ENCODE data around the gene PACS2.

Gene PACS2

DNA sequence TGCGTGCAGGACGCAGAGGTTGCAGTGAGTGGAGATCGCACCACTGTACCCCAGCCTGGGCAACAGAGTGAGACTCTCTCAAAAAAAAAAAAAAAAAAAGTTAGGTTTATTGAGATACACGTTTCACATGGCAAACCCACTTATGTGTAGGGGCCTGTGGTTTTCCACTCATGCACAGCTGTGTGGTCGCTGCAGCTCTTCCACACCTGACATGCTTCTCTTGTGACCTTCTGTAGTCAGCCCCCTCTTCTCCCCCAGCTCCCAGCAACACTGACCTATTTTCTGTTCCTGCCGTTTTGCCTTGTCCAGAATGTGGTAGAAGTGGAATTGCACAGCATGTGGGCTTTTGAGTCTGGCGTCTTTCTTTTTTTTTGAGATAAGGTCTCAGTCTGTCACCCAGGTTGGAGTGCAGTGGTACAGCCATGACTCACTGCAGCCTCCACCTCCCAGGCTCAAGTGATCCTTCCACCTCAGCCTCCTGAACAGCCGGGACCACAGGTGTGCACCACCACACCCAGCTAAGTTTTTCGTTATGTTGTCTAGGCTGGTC is 113.5 kb downstream of the PACS2 start:
- no peak overlapping the region for H3K9ac ChIP-seq (ENCODE audit: low read depth, low read length)
- H3K4me3 ChIP-seq (ENCODE audit: low read length) = no peak overlapping the region
- no peak overlapping the region for H3K27ac ChIP-seq (ENCODE audit: low read length)
- H3K9me3 ChIP-seq (ENCODE audit: insufficient read depth, low read depth, low read length) = no peaks in the 10 kb centered on the region
- peaks cover 3% of the 10 kb centered on the region; the same call in 1 of the 2 replicates for H3K4me1 ChIP-seq (ENCODE audit: insufficient read depth, low read length)
- H3K36me3 ChIP-seq (ENCODE audit: insufficient read depth, low read depth, low read length) = peaks cover 65% of the 10 kb centered on the region
- H3K27me3 ChIP-seq (ENCODE audit: insufficient read depth, low read length) = no peaks in the 10 kb centered on the region

DNA sequence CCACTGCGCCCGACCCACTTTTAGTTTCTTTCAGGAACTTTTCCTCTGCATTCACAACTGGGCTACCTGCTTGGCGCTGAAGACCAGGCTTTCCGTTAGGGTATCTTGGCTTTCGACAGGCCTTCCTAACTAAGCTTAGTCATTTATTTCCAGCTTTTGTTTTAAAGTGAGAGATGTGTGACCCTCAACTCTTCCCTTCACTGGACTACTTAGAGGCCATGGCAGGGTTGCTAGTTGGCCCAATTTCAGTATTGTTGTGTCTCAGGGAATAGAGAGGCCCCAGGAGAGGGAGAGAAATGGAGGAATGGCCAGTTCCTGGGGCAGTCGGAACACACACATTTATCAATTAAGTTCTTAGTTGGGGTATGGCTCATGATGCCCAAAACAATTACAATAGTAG is 115.5 kb downstream of the PACS2 start:
- no peak overlapping the region for H3K27ac ChIP-seq (ENCODE audit: low read length)
- no peaks in the 10 kb centered on the region for H3K27me3 ChIP-seq (ENCODE audit: insufficient read depth, low read length)
- H3K4me3 ChIP-seq (ENCODE audit: low read length) = no peak overlapping the region
- peaks cover 3% of the 10 kb centered on the region; the same call in 1 of the 2 replicates for H3K4me1 ChIP-seq (ENCODE audit: insufficient read depth, low read length)
- no peaks in the 10 kb centered on the region for H3K9me3 ChIP-seq (ENCODE audit: insufficient read depth, low read depth, low read length)
- H3K36me3 ChIP-seq (ENCODE audit: insufficient read depth, low read depth, low read length) = peaks cover 55% of the 10 kb centered on the region
- H3K9ac ChIP-seq (ENCODE audit: low read depth, low read length) = no peak overlapping the region

DNA sequence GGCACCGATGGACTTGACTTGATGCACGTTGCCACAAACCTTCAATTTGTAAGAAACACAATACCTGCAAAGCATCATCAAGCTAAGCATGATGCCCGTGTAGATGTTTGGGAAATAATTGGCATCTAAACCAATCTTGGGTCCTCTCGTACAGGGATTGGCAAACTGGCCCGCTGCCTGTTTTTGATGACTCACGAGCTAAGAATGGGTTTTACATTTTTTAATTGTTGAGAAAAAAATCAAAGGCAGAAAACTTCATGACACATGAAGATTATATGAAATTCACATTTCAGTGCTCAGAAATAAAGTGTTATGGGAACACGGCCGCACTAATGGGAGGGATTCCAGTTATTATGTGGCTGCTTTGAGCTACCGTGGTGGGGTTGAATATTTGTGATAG is 116.0 kb downstream of the PACS2 start:
- Histone ChIP-seq H3K27ac (ENCODE audit: low read length) (no peak overlapping the region), H3K4me3 (ENCODE audit: low read length) (no peak overlapping the region), H3K4me1 (ENCODE audit: insufficient read depth, low read length) (peaks cover 3% of the 10 kb centered on the region; the same call in 1 of the 2 replicates), H3K27me3 (ENCODE audit: insufficient read depth, low read length) (no peaks in the 10 kb centered on the region), H3K36me3 (ENCODE audit: insufficient read depth, low read depth, low read length) (peaks cover 50% of the 10 kb centered on the region), H3K9ac (ENCODE audit: low read depth, low read length) (no peak overlapping the region), H3K9me3 (ENCODE audit: insufficient read depth, low read depth, low read length) (no peaks in the 10 kb centered on the region)

DNA sequence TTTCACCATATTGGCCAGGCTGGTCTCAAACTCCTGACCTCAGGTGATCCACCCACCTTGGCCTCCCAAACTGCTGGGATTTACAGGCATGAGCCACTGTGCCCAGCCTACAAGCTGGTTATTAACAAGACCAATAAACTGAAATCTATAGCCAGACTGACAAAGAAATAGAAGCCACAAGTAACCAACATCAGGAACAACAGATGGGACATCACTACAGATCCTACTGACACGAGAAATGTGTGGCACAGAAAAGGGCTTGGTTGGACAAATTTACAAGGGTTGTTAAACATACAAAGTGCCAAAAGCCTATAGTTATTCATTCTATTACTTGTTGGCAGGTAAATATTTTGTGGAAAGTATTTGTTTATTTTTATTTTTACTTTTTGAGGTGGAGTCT is 116.7 kb downstream of the PACS2 start:
- H3K4me3 ChIP-seq (ENCODE audit: low read length) = no peak overlapping the region
- no peak overlapping the region for H3K27ac ChIP-seq (ENCODE audit: low read length)
- H3K4me1 ChIP-seq (ENCODE audit: insufficient read depth, low read length) = peaks cover 3% of the 10 kb centered on the region; the same call in 1 of the 2 replicates
- peaks cover 49% of the 10 kb centered on the region for H3K36me3 ChIP-seq (ENCODE audit: insufficient read depth, low read depth, low read length)
- H3K9ac ChIP-seq (ENCODE audit: low read depth, low read length) = no peak overlapping the region
- H3K9me3 ChIP-seq (ENCODE audit: insufficient read depth, low read depth, low read length) = no peaks in the 10 kb centered on the region
- no peaks in the 10 kb centered on the region for H3K27me3 ChIP-seq (ENCODE audit: insufficient read depth, low read length)

DNA sequence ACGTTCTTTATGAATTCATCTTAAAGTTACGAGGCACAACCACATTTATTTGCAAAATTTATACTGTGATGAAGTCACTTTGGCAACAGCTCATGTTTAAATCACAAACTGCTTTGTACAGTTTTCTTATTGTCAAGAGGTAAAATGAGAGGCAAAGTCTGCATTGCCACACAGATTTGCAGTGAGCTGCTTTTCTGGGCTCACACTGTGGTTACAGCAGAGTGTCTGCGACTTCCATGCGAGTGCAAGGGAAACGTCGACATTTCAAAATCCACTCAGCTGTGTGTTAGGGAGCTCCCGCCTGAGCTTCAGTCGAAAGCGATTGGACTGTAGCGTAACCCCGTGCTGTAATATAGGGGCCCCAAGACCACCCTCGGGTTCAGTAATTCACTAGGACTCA is 118.1 kb downstream of the PACS2 start:
- Histone ChIP-seq H3K9ac (ENCODE audit: low read depth, low read length) (0 out of 2 replicates have a peak overlapping the region, but pooled peaks have one; percentile 7), H3K27ac (ENCODE audit: low read length) (no peak overlapping the region), H3K27me3 (ENCODE audit: insufficient read depth, low read length) (no peaks in the 10 kb centered on the region), H3K36me3 (ENCODE audit: insufficient read depth, low read depth, low read length) (peaks cover 38% of the 10 kb centered on the region), H3K9me3 (ENCODE audit: insufficient read depth, low read depth, low read length) (no peaks in the 10 kb centered on the region), H3K4me3 (ENCODE audit: low read length) (no peak overlapping the region), H3K4me1 (ENCODE audit: insufficient read depth, low read length) (peaks cover 3% of the 10 kb centered on the region; the same call in 1 of the 2 replicates)

DNA sequence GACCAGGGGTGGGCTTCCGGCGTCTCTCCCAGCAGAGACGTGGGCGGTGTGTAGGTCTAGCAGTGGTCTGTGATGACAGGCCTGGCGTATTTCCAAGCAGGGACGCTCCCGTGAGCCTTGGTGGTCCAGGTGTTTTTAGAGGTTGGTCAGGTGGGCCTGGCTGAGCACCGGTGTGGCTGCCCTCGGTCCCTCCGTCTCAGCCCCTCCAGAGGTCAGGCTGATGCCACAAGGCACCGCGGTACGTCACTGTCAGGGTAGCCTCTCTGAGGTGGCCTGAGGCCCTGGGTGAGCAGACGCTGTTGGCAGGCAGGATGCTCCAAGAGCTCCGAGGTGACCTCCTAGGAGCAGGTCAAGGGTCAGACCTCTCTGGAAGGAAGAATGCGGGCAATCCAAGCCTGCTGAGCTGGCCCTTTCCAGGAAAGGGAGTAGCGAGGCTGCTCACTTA is 118.6 kb downstream of the PACS2 start:
- H3K9ac ChIP-seq (ENCODE audit: low read depth, low read length) = no peak overlapping the region

DNA sequence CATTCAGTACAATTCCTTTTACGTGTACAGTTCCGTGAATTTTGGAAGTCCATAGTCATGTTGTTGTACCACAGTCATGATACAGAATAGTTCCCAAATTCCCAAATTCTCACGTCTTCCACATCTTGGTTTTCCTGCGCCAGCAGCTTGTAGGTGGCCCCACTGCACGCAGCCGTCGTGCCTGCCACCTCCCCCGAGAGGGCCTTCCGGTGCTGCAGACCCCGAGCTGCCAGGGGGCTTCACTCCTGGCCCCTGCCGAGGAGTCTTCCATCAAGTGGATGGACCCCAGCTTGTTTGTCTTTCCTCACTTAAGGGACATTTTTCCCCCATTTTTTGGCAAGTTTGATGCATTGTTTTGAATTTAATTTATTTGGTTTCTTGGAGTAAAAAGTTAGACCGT is 121.9 kb downstream of the PACS2 start:
- Histone ChIP-seq H3K9ac (ENCODE audit: low read depth, low read length) (no peak overlapping the region), H3K27me3 (ENCODE audit: insufficient read depth, low read length) (no peaks in the 10 kb centered on the region), H3K36me3 (ENCODE audit: insufficient read depth, low read depth, low read length) (peaks cover 25% of the 10 kb centered on the region), H3K4me3 (ENCODE audit: low read length) (no peak overlapping the region), H3K27ac (ENCODE audit: low read length) (no peak overlapping the region), H3K9me3 (ENCODE audit: insufficient read depth, low read depth, low read length) (no peaks in the 10 kb centered on the region), H3K4me1 (ENCODE audit: insufficient read depth, low read length) (peaks cover 3% of the 10 kb centered on the region; the same call in 1 of the 2 replicates)

More for the DNA sequence above, 118.6 kb downstream of the PACS2 start:
- no peak overlapping the region for H3K4me3 ChIP-seq (ENCODE audit: low read length)
- H3K27ac ChIP-seq (ENCODE audit: low read length) = no peak overlapping the region
- H3K36me3 ChIP-seq (ENCODE audit: insufficient read depth, low read depth, low read length) = peaks cover 33% of the 10 kb centered on the region
- H3K9me3 ChIP-seq (ENCODE audit: insufficient read depth, low read depth, low read length) = no peaks in the 10 kb centered on the region
- peaks cover 3% of the 10 kb centered on the region; the same call in 1 of the 2 replicates for H3K4me1 ChIP-seq (ENCODE audit: insufficient read depth, low read length)
- no peaks in the 10 kb centered on the region for H3K27me3 ChIP-seq (ENCODE audit: insufficient read depth, low read length)

DNA sequence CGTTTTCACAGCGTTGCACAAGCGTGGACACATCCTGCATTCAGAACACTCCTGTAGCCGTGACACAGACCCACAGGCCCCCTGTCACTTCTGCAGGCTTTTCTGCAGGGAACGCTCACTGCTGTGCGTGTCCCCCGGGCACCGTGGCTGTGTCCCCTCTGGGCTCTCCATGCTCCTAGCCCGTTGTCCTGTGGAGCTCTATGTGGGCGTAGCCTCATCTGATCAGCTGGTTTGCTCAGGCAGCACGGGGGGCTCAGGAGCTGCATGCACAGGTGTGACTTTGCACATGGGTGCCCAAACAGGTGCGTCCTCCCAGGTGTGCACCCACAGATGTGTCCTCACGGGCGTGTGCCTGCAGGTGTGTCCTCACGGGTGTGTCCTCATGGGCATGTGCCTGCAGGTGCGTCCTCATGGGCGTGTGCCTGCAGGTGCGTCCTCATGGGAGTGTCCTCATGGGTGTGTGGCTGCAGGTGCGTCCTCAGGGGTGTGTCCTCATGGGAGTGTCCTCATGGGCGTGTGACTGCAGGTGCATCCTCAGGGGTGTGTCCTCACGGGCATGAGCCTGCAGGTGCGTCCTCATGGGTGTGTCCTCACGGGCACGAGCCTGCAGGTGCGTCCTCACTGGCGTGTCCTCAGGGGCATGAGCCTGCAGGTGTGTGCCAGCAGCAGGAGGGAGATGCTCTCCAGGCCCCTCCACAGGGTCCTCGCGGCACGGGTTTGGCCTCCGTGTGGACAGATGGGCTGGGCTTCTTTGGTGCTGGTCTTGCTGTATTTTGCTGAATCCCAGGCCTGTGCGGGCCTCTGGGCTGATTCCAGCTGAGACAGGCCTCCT is 122.6 kb downstream of the PACS2 start:
- H3K9ac ChIP-seq (ENCODE audit: low read depth, low read length) = no peak overlapping the region
- H3K9me3 ChIP-seq (ENCODE audit: insufficient read depth, low read depth, low read length) = no peaks in the 10 kb centered on the region
- H3K27me3 ChIP-seq (ENCODE audit: insufficient read depth, low read length) = no peaks in the 10 kb centered on the region
- peaks cover 3% of the 10 kb centered on the region; the same call in 1 of the 2 replicates for H3K4me1 ChIP-seq (ENCODE audit: insufficient read depth, low read length)
- peaks cover 30% of the 10 kb centered on the region for H3K36me3 ChIP-seq (ENCODE audit: insufficient read depth, low read depth, low read length)
- H3K27ac ChIP-seq (ENCODE audit: low read length) = no peak overlapping the region
- H3K4me3 ChIP-seq (ENCODE audit: low read length) = no peak overlapping the region

DNA sequence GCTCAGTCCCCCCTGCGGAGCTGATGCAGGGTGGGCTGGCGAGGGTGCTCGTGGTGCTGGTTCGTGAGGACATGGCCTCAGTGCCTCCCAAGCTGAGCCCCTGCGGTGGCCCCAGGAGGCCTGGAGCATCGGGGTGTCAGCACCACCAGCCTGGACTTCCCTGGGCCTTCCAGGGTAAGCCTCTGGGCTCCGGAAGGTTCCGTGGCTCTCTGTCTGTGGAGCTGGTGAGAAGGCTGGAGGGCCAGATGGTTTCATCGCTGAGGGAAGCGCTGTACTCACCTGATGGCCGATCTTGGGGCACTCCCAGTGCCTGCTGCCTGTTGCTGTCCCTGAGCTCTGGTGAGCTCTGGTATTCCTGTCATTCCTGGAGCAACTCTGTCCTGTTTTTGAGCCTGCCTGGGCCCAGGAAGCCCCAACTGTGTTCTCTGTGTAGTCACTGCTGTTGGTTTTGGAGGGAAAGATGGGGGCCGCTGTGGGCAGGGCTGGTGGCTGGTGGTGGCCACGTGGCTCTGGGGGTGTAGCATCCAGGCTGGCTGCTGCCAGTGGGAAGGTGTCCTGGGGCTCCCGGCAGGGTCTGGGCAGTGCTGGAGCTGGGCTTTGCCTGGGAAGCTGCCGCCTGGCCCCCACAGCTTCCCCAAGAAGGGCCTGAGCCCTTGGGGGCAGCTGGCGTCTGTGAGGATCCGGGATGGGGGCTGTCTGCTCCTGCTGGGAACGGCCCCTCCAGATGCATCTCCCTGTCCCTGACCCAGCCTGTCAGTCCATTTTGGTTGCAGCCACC is 123.4 kb downstream of the PACS2 start:
- Histone ChIP-seq H3K9me3 (ENCODE audit: insufficient read depth, low read depth, low read length) (no peaks in the 10 kb centered on the region), H3K27me3 (ENCODE audit: insufficient read depth, low read length) (no peaks in the 10 kb centered on the region), H3K4me3 (ENCODE audit: low read length) (no peak overlapping the region), H3K4me1 (ENCODE audit: insufficient read depth, low read length) (no peaks in the 10 kb centered on the region), H3K9ac (ENCODE audit: low read depth, low read length) (no peak overlapping the region), H3K36me3 (ENCODE audit: insufficient read depth, low read depth, low read length) (peaks cover 33% of the 10 kb centered on the region), H3K27ac (ENCODE audit: low read length) (no peak overlapping the region)

DNA sequence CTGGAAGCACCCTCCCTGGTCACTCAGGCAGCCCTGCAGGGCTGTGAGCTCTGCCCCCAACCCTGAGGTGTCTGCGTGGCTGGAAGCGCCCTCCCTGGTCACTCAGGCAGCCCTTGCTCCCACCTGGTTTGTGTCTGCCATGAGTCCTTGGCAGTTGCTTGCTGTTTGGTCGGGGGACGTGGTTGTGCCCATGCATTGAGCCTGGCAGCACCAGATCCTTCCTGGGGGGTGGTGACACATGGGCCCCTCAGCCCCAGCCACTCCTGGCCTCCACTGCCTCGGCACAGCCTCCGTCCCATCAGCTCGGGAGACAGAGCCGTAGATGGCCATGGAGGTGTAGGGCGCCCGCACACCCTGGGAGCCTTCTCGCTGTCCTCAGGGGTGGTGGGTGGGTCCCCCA is 124.6 kb downstream of the PACS2 start:
- no peaks in the 10 kb centered on the region for H3K27me3 ChIP-seq (ENCODE audit: insufficient read depth, low read length)
- no peak overlapping the region for H3K27ac ChIP-seq (ENCODE audit: low read length)
- no peaks in the 10 kb centered on the region for H3K9me3 ChIP-seq (ENCODE audit: insufficient read depth, low read depth, low read length)
- H3K36me3 ChIP-seq (ENCODE audit: insufficient read depth, low read depth, low read length) = peaks cover 38% of the 10 kb centered on the region
- H3K4me1 ChIP-seq (ENCODE audit: insufficient read depth, low read length) = no peaks in the 10 kb centered on the region
- no peak overlapping the region for H3K4me3 ChIP-seq (ENCODE audit: low read length)
- H3K9ac ChIP-seq (ENCODE audit: low read depth, low read length) = no peak overlapping the region

DNA sequence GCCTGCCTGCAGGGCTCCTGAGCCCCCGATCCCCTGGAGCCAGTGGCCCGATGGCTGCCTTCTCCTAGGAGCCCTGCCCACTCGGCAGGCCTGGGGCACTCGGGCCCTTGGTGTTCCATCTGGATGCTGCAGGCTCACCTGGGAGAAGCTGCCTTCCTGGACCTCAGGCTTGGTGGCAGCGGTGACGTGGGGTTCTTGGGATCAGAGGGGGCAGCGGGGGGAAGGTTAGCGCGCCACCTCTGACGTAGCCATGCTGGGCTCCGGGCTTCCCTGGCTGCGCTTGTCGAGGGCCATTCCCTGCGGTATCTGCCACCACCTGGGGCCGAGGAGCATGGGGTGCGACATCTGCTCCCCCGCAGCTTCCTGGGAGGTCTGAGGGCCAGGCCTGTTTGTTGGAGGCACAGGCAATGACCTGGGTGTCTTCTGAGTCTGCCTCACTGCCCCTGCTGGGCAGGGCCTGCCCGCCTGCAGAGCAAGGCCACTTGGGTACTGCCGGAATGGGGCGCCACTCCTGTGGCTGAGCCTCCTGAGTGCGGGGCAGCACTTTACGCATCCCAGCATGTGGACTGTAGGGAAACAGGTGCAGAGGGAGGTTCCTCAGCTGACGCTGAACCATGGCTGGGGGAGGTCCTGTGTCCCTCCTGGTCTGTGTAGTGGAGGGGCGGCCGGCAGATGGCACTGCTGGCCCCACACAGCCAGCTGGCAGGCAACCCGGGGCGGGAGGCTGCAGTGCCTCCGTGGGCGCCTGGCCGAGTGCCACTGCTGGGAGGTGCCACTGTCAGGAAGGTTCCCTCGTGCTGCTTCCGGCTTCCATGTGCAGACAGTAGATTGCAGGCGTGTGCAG is 125.4 kb downstream of the PACS2 start:
- Histone ChIP-seq H3K36me3 (ENCODE audit: insufficient read depth, low read depth, low read length) (peaks cover 38% of the 10 kb centered on the region), H3K9ac (ENCODE audit: low read depth, low read length) (no peak overlapping the region), H3K27ac (ENCODE audit: low read length) (no peak overlapping the region), H3K9me3 (ENCODE audit: insufficient read depth, low read depth, low read length) (no peaks in the 10 kb centered on the region), H3K27me3 (ENCODE audit: insufficient read depth, low read length) (no peaks in the 10 kb centered on the region), H3K4me3 (ENCODE audit: low read length) (no peak overlapping the region), H3K4me1 (ENCODE audit: insufficient read depth, low read length) (no peaks in the 10 kb centered on the region)

Data from iPS-20b (cell line).